H9 (cell line): ENCODE measurements around the gene AKR1D1. TPM values are rescaled to one million over a fixed set of nuclear protein-coding genes. Genes with fewer than 3 reads are reported as not detected.

Source experiments
- DNase-seq: peaks from one replicate; pipeline ENCODE4 v3.0.0-alpha.2; 2017
- H2AFZ ChIP-seq: one replicate; pipeline ENCODE4 v1.6.1; 2013; ENCODE audit warnings: mild to moderate bottlenecking, low read length, control low read depth, moderate library complexity
- H2AK5ac ChIP-seq: 2 replicates; pipeline ENCODE4 v1.6.1; 2013; ENCODE audit warnings: low read length, control low read depth, mixed read lengths; ENCODE audit not compliant: insufficient read length
- H2BK120ac ChIP-seq: one replicate; pipeline ENCODE4 v1.6.1; 2013; ENCODE audit warnings: low read depth, mild to moderate bottlenecking, low read length, control low read depth, inconsistent platforms; ENCODE audit not compliant: poor library complexity, severe bottlenecking
- H2BK12ac ChIP-seq: 2 replicates; pipeline ENCODE4 v1.6.1; 2013; ENCODE audit warnings: low read length, control low read depth, mixed read lengths, low read depth; ENCODE audit not compliant: insufficient read length
- H2BK15ac ChIP-seq: 2 replicates; pipeline ENCODE4 v1.6.1; 2013; ENCODE audit warnings: low read depth, low read length, control low read depth
- H2BK20ac ChIP-seq: one replicate; pipeline ENCODE4 v1.6.1; 2013; ENCODE audit warnings: low read depth, mild to moderate bottlenecking, low read length, control low read depth, inconsistent platforms; ENCODE audit not compliant: poor library complexity, severe bottlenecking
- H2BK5ac ChIP-seq: 2 replicates; pipeline ENCODE4 v1.6.1; 2013; ENCODE audit warnings: low read length, control low read depth, mixed read lengths; ENCODE audit not compliant: insufficient read length
- H3K14ac ChIP-seq: 2 replicates; pipeline ENCODE4 v1.6.1; 2013; ENCODE audit warnings: low read length, control low read depth; ENCODE audit not compliant: insufficient read depth
- H3K18ac ChIP-seq: 2 replicates; pipeline ENCODE4 v1.6.1; 2013; ENCODE audit warnings: low read depth, mild to moderate bottlenecking, mixed read lengths, low read length, control low read depth; ENCODE audit not compliant: insufficient read length
- H3K23ac ChIP-seq: 2 replicates; pipeline ENCODE4 v1.6.1; 2013; ENCODE audit warnings: low read length, control low read depth, mixed read lengths, low read depth; ENCODE audit not compliant: insufficient read length
- H3K23me2 ChIP-seq: 2 replicates; pipeline ENCODE4 v1.6.1; 2013; ENCODE audit warnings: low read depth, mild to moderate bottlenecking, mixed read lengths, low read length, control low read depth; ENCODE audit not compliant: insufficient read length, poor library complexity, severe bottlenecking
- H3K27ac ChIP-seq: 2 replicates; pipeline ENCODE4 v1.5.1; 2013; ENCODE audit warnings: low read length, control low read depth, mixed read lengths, low read depth; ENCODE audit not compliant: insufficient read length
- H3K27me3 ChIP-seq: 2 replicates; pipeline ENCODE4 v1.6.1; 2013; ENCODE audit warnings: low read length, control low read depth, inconsistent platforms; ENCODE audit not compliant: insufficient read depth
- H3K4ac ChIP-seq: 2 replicates; pipeline ENCODE4 v1.6.1; 2013; ENCODE audit warnings: low read depth, mild to moderate bottlenecking, control low read depth, inconsistent platforms, low read length, moderate library complexity
- H3K4me1 ChIP-seq: 2 replicates; pipeline ENCODE4 v1.6.1; 2013; ENCODE audit warnings: low read length, control low read depth, inconsistent platforms; ENCODE audit not compliant: insufficient read depth
- H3K4me2 ChIP-seq: 2 replicates; pipeline ENCODE4 v1.6.1; 2013; ENCODE audit warnings: low read length, control low read depth, mixed read lengths; ENCODE audit not compliant: insufficient read length, insufficient read depth
- H3K56ac ChIP-seq: 2 replicates; pipeline ENCODE4 v1.6.1; 2013; ENCODE audit warnings: low read depth, mild to moderate bottlenecking, mixed read lengths, low read length, control low read depth; ENCODE audit not compliant: insufficient read length
- H3K79me1 ChIP-seq: 2 replicates; pipeline ENCODE4 v1.6.1; 2013; ENCODE audit warnings: low read depth, mild to moderate bottlenecking, moderate library complexity, low read length, control low read depth, inconsistent platforms; ENCODE audit not compliant: insufficient read depth, poor library complexity, severe bottlenecking
- H3K79me2 ChIP-seq: 2 replicates; pipeline ENCODE4 v1.6.1; 2013; ENCODE audit warnings: low read length, control low read depth, inconsistent platforms; ENCODE audit not compliant: insufficient read depth
- H3K9ac ChIP-seq: 2 replicates; pipeline ENCODE4 v1.6.1; 2013; ENCODE audit warnings: low read length, control low read depth, mixed read lengths; ENCODE audit not compliant: insufficient read length; ENCODE audit errors: extremely low read depth
- H3K9me3 ChIP-seq: one replicate; pipeline ENCODE4 v1.6.1; 2013; ENCODE audit warnings: low read depth, low read length, inconsistent platforms; ENCODE audit not compliant: control insufficient read depth
- H3T11ph ChIP-seq: one replicate; pipeline ENCODE4 v1.6.1; 2013; ENCODE audit warnings: mild to moderate bottlenecking, low read length, control low read depth, inconsistent platforms
- H4K20me1 ChIP-seq: one replicate; pipeline ENCODE4 v1.6.1; 2013; ENCODE audit not compliant: control insufficient read depth, insufficient read length, insufficient read depth
- H4K5ac ChIP-seq: 2 replicates; pipeline ENCODE4 v1.6.1; 2013; ENCODE audit warnings: low read depth, mild to moderate bottlenecking, mixed read lengths, low read length, control low read depth; ENCODE audit not compliant: insufficient read length
- H4K8ac ChIP-seq: replicated peaks from 2 replicates; pipeline ENCODE4 v1.6.1; 2013; ENCODE audit warnings: low read length, control low read depth, mixed read lengths, low read depth; ENCODE audit not compliant: insufficient read length
- H4K91ac ChIP-seq: 2 replicates; pipeline ENCODE4 v1.6.1; 2013; ENCODE audit warnings: low read depth, mild to moderate bottlenecking, moderate library complexity, mixed read lengths, low read length, control low read depth; ENCODE audit not compliant: insufficient read length
- H3K27ac Mint-ChIP-seq, 3 experiments: 2 replicates in 2 of 3; 3 replicates in 1 of 3; pipeline ENCODE4 v1.8.0; 2020 to 2021; ENCODE audit warnings: mixed read lengths in 3 of 3, mild to moderate bottlenecking in 1 of 3, moderate library complexity in 1 of 3
- H3K27me3 Mint-ChIP-seq: 2 replicates; pipeline ENCODE4 v1.8.0; 2021; ENCODE audit warnings: low read depth, mild to moderate bottlenecking, moderate library complexity, mixed read lengths
- H3K36me3 Mint-ChIP-seq, 3 experiments: 2 replicates in 2 of 3; 3 replicates in 1 of 3; pipeline ENCODE4 v1.8.0; 2020 to 2021; ENCODE audit warnings: low read depth in 3 of 3, mixed read lengths in 3 of 3; ENCODE audit not compliant: insufficient read depth in 1 of 3
- H3K4me1 Mint-ChIP-seq, 2 experiments: 2 replicates each; pipeline ENCODE4 v1.8.0; 2020; ENCODE audit warnings: mixed read lengths in 2 of 2
- H3K4me3 Mint-ChIP-seq, 2 experiments: 2 replicates in 1 of 2; 3 replicates in 1 of 2; pipeline ENCODE4 v1.8.0; 2020 to 2021; ENCODE audit warnings: mild to moderate bottlenecking in 2 of 2, mixed read lengths in 2 of 2, moderate library complexity in 1 of 2
- H3K9me3 Mint-ChIP-seq, 2 experiments: 2 replicates in 1 of 2; 3 replicates in 1 of 2; pipeline ENCODE4 v1.8.0; 2020; ENCODE audit warnings: mild to moderate bottlenecking in 2 of 2, mixed read lengths in 2 of 2, moderate library complexity in 1 of 2
- WGBS: extraction: QIAGEN DNeasy Blood & Tissue Kit; methylation state at CpG from one replicate; pipeline ENCODE4 v1.1.7; 2013; ENCODE audit warnings: missing lambda C conversion rate, low lambda C conversion rate, mixed read lengths; ENCODE audit not compliant: insufficient read length; ENCODE audit errors: extremely low coverage; 5-methylcytosine and 5-hydroxymethylcytosine counted together
- total RNA-seq: library from RNA; stranded (reverse); gene quantifications from 2 replicates; pipeline ENCODE4 v1.2.1, GENCODE V29; 2021
- TF ChIP-seq, protein P1 (sequence below): fragments of 200-600 bp; sonication (generic); conservative IDR thresholded peaks from 3 replicates; pipeline ENCODE4 v1.8.0; 2021; ENCODE audit warnings: antibody characterized with exemption, mild to moderate bottlenecking

The AKR1D1 gene
- total RNA-seq, 1 experiment from 2014 or later: 0.31 TPM

DNA sequence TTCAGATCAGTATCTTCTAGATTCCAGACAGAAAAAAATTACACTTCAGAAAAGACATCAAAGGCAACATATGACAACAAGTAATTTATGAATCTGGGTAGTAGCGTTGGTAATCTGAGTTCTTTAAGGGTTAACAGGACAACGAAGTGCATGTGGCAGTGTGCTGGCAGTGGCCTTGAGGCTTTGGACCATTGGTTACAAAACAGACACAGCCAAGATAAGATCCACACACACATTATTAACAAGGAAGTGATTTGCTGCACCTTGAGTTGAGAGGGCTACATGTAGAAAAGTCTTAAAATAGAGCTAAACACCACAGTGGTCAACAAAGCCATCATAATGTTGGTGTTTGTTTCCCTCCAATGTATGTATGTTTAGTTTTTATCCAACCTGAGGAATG is 40.6 kb downstream of the AKR1D1 start:
- H3T11ph ChIP-seq: no peak overlapping the region
- no peak overlapping the region for H3K56ac ChIP-seq
- H3K27me3 ChIP-seq: no peaks in the 10 kb centered on the region
- no peaks in the 10 kb centered on the region for H3K4me1 ChIP-seq
- no peaks in the 10 kb centered on the region for H3K9me3 ChIP-seq
- H2AFZ ChIP-seq: no peak overlapping the region
- H3K79me1 ChIP-seq: no peaks in the 10 kb centered on the region
- no peak overlapping the region for H3K9ac ChIP-seq
- H3K27ac Mint-ChIP-seq: 0 out of 7 replicates have a peak overlapping the region, but pooled peaks of 1 of the 3 experiments have one; percentile 72
- DNase-seq: no peak
- no peak overlapping the region for H2BK20ac ChIP-seq
- H4K8ac ChIP-seq: no peak overlapping the region
- H3K23me2 ChIP-seq: no peaks in the 10 kb centered on the region
- H3K4ac ChIP-seq: no peak overlapping the region
- no peak overlapping the region for H2BK5ac ChIP-seq
- H2AK5ac ChIP-seq: no peak overlapping the region
- no peak overlapping the region for H2BK12ac ChIP-seq
- no peaks in the 10 kb centered on the region for H3K36me3 Mint-ChIP-seq
- H3K18ac ChIP-seq: no peak overlapping the region
- no CpG with 5 or more reads among the region's 2 CpGs for WGBS
- H2BK15ac ChIP-seq: no peak overlapping the region
- no peaks in the 10 kb centered on the region for H3K79me2 ChIP-seq
- TF ChIP-seq, protein P1, sequence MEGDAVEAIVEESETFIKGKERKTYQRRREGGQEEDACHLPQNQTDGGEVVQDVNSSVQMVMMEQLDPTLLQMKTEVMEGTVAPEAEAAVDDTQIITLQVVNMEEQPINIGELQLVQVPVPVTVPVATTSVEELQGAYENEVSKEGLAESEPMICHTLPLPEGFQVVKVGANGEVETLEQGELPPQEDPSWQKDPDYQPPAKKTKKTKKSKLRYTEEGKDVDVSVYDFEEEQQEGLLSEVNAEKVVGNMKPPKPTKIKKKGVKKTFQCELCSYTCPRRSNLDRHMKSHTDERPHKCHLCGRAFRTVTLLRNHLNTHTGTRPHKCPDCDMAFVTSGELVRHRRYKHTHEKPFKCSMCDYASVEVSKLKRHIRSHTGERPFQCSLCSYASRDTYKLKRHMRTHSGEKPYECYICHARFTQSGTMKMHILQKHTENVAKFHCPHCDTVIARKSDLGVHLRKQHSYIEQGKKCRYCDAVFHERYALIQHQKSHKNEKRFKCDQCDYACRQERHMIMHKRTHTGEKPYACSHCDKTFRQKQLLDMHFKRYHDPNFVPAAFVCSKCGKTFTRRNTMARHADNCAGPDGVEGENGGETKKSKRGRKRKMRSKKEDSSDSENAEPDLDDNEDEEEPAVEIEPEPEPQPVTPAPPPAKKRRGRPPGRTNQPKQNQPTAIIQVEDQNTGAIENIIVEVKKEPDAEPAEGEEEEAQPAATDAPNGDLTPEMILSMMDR: no peak
- H3K4me2 ChIP-seq: no peak overlapping the region
- no peaks in the 10 kb centered on the region for H4K20me1 ChIP-seq
- no peak overlapping the region for H3K27ac ChIP-seq
- no peak overlapping the region for H3K23ac ChIP-seq
- no peak overlapping the region for H2BK120ac ChIP-seq
- H3K4me1 Mint-ChIP-seq: peaks cover 3 to 8% of the 10 kb centered on the region in 2 experiments; a peak in 1 of 4 replicates
- H4K91ac ChIP-seq: no peak overlapping the region
- no peak overlapping the region for H3K4me3 Mint-ChIP-seq
- peaks cover 0 to 2% of the 10 kb centered on the region in 2 experiments; a peak in 1 of 5 replicates for H3K9me3 Mint-ChIP-seq
- no peak overlapping the region for H3K14ac ChIP-seq
- no peaks in the 10 kb centered on the region for H3K27me3 Mint-ChIP-seq
- H4K5ac ChIP-seq: no peak overlapping the region
